SK-N-SH treated with all-trans-retinoic acid at 6 μM for 48 hours (cell line): Measurements from ENCODE around the gene RIMBP2.

Experiments used
- GLIS3 ChIP-seq: fragments of 250-450 bp; sonication (Bioruptor Pico); IDR thresholded peaks from 2 replicates; pipeline ENCODE4 v1.5.0; 2020; ENCODE audit warnings: mild to moderate bottlenecking, moderate library complexity
- PPARA ChIP-seq: fragments of 250-450 bp; sonication (Bioruptor Pico); IDR thresholded peaks from 2 replicates; pipeline ENCODE4 v1.5.0; 2020; ENCODE audit warnings: mild to moderate bottlenecking, borderline replicate concordance
- RARB ChIP-seq: fragments of 250-450 bp; sonication (Bioruptor Pico); IDR thresholded peaks from 2 replicates; pipeline ENCODE4 v1.8.0; 2021; ENCODE audit warnings: mild to moderate bottlenecking, moderate library complexity
- TCF4 ChIP-seq: fragments of 250-450 bp; sonication (Bioruptor Pico); IDR thresholded peaks from 2 replicates; pipeline ENCODE4 v1.8.0; 2021; ENCODE audit warnings: mild to moderate bottlenecking, moderate library complexity, borderline replicate concordance
- TOX ChIP-seq: fragments of 250-450 bp; sonication (Bioruptor Pico); IDR thresholded peaks from 2 replicates; pipeline ENCODE4 v1.8.0; 2021; ENCODE audit warnings: mild to moderate bottlenecking, moderate library complexity, borderline replicate concordance
- ZC3H10 ChIP-seq: fragments of 250-450 bp; sonication (Bioruptor Pico); IDR thresholded peaks from 2 replicates; pipeline ENCODE4 v1.5.1; 2021; ENCODE audit warnings: mild to moderate bottlenecking, moderate library complexity
- ZNF565 ChIP-seq: fragments of 450-650 bp; formaldehyde crosslinking; conservative IDR thresholded peaks from 2 replicates; pipeline ENCODE4 v1.5.0; 2020; ENCODE audit warnings: low read depth, mild to moderate bottlenecking, moderate library complexity
- ZNF70 ChIP-seq: fragments of 450-650 bp; formaldehyde crosslinking; IDR thresholded peaks from 2 replicates; pipeline ENCODE4 v1.5.0; 2020; ENCODE audit warnings: mild to moderate bottlenecking, moderate library complexity
- ZNF8 ChIP-seq: fragments of 450-650 bp; formaldehyde crosslinking; IDR thresholded peaks from 2 replicates; pipeline ENCODE4 v1.5.0; 2020; ENCODE audit warnings: mild to moderate bottlenecking, moderate library complexity

GRCh38 chr12:130496516-130497120 lies 219.5 kb downstream of the RIMBP2 start:
- TF ChIP-seq ZNF565 (CRISPR knock-in tag) (no peak), ZNF8 (CRISPR knock-in tag) (no peak), RARB (no peak), PPARA (CRISPR knock-in tag) (no peak), ZNF70 (CRISPR knock-in tag) (no peak), TCF4 (CRISPR knock-in tag) (no peak), GLIS3 (CRISPR knock-in tag) (no peak), TOX (CRISPR knock-in tag) (no peak), ZC3H10 (CRISPR knock-in tag) (no peak)
